ENCODE measurements around the gene GAA.

- TF ChIP-seq, protein P1, sequence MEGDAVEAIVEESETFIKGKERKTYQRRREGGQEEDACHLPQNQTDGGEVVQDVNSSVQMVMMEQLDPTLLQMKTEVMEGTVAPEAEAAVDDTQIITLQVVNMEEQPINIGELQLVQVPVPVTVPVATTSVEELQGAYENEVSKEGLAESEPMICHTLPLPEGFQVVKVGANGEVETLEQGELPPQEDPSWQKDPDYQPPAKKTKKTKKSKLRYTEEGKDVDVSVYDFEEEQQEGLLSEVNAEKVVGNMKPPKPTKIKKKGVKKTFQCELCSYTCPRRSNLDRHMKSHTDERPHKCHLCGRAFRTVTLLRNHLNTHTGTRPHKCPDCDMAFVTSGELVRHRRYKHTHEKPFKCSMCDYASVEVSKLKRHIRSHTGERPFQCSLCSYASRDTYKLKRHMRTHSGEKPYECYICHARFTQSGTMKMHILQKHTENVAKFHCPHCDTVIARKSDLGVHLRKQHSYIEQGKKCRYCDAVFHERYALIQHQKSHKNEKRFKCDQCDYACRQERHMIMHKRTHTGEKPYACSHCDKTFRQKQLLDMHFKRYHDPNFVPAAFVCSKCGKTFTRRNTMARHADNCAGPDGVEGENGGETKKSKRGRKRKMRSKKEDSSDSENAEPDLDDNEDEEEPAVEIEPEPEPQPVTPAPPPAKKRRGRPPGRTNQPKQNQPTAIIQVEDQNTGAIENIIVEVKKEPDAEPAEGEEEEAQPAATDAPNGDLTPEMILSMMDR (IDR thresholded peaks at IDR 0.05) = no peak
- TF ChIP-seq POLR2AphosphoS5 (IDR thresholded peaks at IDR 0.05; ENCODE audit: low read depth, low read length) = no peak
Measured at GRCh38 chr17:80110927-80111701, 9.7 kb downstream of the GAA start.

Measured in Panc1 (cell line).